ENCODE data around the gene DNAJC5. TPM values are rescaled to one million over a fixed set of nuclear protein-coding genes. Genes with fewer than 3 reads are reported as not detected.
"Not testable (repeated sequence)": the region's sequence is repeated elsewhere in the genome, so short reads cannot be mapped to it uniquely, and the experiment has no call there.

The DNAJC5 gene
- total RNA-seq, 3 donors from 2014 or later = 31.1 to 37.9 (median 37.0) TPM

- Histone ChIP-seq H3K9me3 (no peaks in the 10 kb centered on the region), H3K36me3 (no peaks in the 10 kb centered on the region), H3K4me1 (peaks cover 5 to 12% of the 10 kb centered on the region in 2 donors), H3K27me3 (no peaks in the 10 kb centered on the region), H3K4me3 (peak within 1 kb of the TSS; percentile 88 to 98 (median 95)), H3K27ac (peak within 1 kb of the TSS; percentile 95 to 97)
- DNase-seq (ENCODE audit: low spot score in 2 of 2) = peak; percentile 99 to 100
- TF ChIP-seq POLR2AphosphoS5 (IDR thresholded peaks at IDR 0.05) (peak; percentile 84 to 96 (median 93)), CTCF (IDR thresholded peaks at IDR 0.05) (no peak), POLR2A (IDR thresholded peaks at IDR 0.05) (peak; percentile 80)
- intact Hi-C loops (cut with DNase I; ENCODE audit: low total_unique reads) = no loop called here
These were observed 29.8 kb upstream of the DNAJC5 start, which contains the start of gene TPD52L2 for GRCh38 chr20:63864978-63865640. TPD52L2 (plus strand) TSS chr20:63865270; CDS start chr20:63865366, 96 bp downstream.

DNA sequence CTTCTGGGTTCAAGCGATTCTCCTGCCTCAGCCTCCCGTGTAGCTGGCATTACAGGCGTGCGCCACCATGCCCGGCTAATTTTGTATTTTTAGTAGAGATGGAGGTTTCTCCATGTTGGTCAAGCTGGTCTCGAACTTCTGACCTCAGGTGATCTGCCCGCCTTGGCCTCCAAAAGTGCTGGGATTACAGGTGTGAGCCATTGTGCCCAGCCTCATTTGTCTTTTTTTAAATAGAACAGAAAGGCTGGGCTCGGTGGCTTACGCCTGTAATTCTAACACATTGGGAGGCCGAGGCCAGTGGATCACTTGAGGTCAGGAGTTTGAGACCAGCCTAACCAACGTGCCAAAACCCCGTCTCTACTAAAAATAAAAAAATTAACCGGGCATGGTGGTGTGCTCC lies 27.9 kb upstream of the DNAJC5 start:
- H3K9me3 ChIP-seq; intact Hi-C loops (cut with DNase I; ENCODE audit: low total_unique reads); H3K4me3 ChIP-seq; H3K27ac ChIP-seq; H3K36me3 ChIP-seq; DNase-seq (ENCODE audit: low spot score in 2 of 2); H3K27me3 ChIP-seq: not testable (repeated sequence)
- H3K4me1 ChIP-seq = peaks cover 5 to 12% of the 10 kb centered on the region in 2 donors

- no peak overlapping the region for H3K4me3 ChIP-seq
- no peak for DNase-seq (ENCODE audit: low spot score in 2 of 2)
- no peaks in the 10 kb centered on the region for H3K27me3 ChIP-seq
- TF ChIP-seq CTCF (IDR thresholded peaks at IDR 0.05) (no peak), POLR2AphosphoS5 (IDR thresholded peaks at IDR 0.05) (no peak), POLR2A (IDR thresholded peaks at IDR 0.05) (no peak)
- H3K36me3 ChIP-seq = no peaks in the 10 kb centered on the region
- intact Hi-C loops (cut with DNase I; ENCODE audit: low total_unique reads) = no loop called here
- no peak overlapping the region for H3K27ac ChIP-seq
- no peaks in the 10 kb centered on the region for H3K9me3 ChIP-seq
- H3K4me1 ChIP-seq = peaks cover 2 to 8% of the 10 kb centered on the region in 2 donors
These were observed 26.7 kb upstream of the DNAJC5 start for GRCh38 chr20:63868264-63868663.

DNA sequence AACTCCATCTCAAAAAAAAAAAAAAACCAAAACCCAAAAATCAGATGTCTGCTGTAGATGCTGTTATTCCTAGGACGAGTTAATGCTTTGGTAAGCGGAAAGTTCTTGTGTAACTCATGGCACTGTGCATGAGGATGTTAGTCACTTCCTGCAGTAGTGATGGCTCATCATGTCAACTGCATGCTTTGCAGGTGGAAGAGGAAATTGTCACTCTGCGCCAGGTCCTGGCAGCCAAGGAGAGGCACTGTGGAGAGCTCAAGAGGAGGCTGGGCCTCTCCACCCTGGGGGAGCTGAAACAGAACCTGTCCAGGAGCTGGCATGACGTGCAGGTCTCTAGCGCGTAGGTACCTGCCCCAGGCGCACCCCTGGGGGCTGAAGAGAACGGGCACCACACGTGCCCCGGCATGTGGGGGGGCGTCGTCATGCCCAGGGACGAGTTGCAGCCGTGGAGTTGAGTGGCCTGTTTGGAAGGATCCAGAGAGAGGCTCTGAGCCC lies 21.4 kb upstream of the DNAJC5 start:
- peak overlapping the region; percentile 45 to 48 for H3K27ac ChIP-seq
- intact Hi-C loops (cut with DNase I; ENCODE audit: low total_unique reads) = no loop called here
- no peak for DNase-seq (ENCODE audit: low spot score in 2 of 2)
- H3K36me3 ChIP-seq = peaks cover 8% of the 10 kb centered on the region
- H3K4me3 ChIP-seq = no peak overlapping the region
- no peaks in the 10 kb centered on the region for H3K9me3 ChIP-seq
- no peak for TF ChIP-seq CTCF (IDR thresholded peaks at IDR 0.05)
- TF ChIP-seq POLR2AphosphoS5 (IDR thresholded peaks at IDR 0.05) = peak; percentile 34 to 72 (median 60)
- H3K27me3 ChIP-seq = no peaks in the 10 kb centered on the region
- H3K4me1 ChIP-seq = no peaks in the 10 kb centered on the region

DNA sequence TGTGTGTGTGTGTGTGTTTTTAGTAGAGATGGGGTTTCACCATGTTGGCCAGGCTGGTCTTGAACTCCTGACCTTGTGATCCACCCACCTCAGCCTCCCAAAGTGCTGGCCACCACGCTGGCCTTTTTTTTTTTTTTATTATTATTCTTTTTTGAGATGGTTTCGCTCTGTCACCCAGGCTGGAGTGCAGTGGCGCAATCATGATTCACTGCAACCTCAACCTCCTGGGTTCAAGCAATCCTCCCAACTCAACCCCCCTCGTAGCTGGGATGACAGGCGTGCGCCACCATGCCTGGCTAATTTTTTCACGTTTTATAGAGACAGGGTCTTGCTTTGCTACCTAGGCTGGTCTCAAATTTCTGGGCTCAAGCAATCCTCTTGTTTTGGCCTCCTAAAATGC lies 20.7 kb upstream of the DNAJC5 start:
- H3K4me3 ChIP-seq; H3K27ac ChIP-seq; H3K4me1 ChIP-seq; H3K36me3 ChIP-seq; H3K9me3 ChIP-seq; intact Hi-C loops (cut with DNase I; ENCODE audit: low total_unique reads); DNase-seq (ENCODE audit: low spot score in 2 of 2); H3K27me3 ChIP-seq: not testable (repeated sequence)

GRCh38 chr20:63876489-63877036 lies 18.4 kb upstream of the DNAJC5 start:
- no peak for TF ChIP-seq POLR2A (IDR thresholded peaks at IDR 0.05)
- TF ChIP-seq POLR2AphosphoS5 (IDR thresholded peaks at IDR 0.05) = no peak
- TF ChIP-seq CTCF (IDR thresholded peaks at IDR 0.05) = no peak
- intact Hi-C loops (cut with DNase I; ENCODE audit: low total_unique reads) = no loop called here
- Histone ChIP-seq H3K27me3 (no peaks in the 10 kb centered on the region), H3K9me3 (no peaks in the 10 kb centered on the region), H3K4me3 (no peak overlapping the region), H3K36me3 (peaks cover 8% of the 10 kb centered on the region), H3K27ac (no peak overlapping the region), H3K4me1 (no peaks in the 10 kb centered on the region)
- DNase-seq (ENCODE audit: low spot score in 2 of 2) = no peak

Measured in breast epithelium (tissue), 4 donors.